DMS 273 (cell line): Measurements from ENCODE around the gene GANAB.
A peak's percentile ranks its signal among the peaks of the same experiment; 100 is the strongest.
"Not testable (repeated sequence)": the region's sequence is repeated elsewhere in the genome, so short reads cannot be mapped to it uniquely, and the experiment has no call there.

Experiments used
- DNase-seq: peaks from one replicate; lab custom pipeline; 2025; ENCODE audit not compliant: unreplicated experiment; lab: John Stamatoyannopoulos, UW

The GANAB gene

GRCh38 chr11:62645946-62646824 is at the start of gene GANAB:
TSS of gene GANAB (minus strand) at chr11:62646613. CDS start at chr11:62646599, 14 bp downstream.
- peak; percentile 98 for DNase-seq

GRCh38 chr11:62694455-62695167 is 48.2 kb upstream of the GANAB start:
- peak; percentile 84 for DNase-seq

- DNase-seq = not testable (repeated sequence)
Measured at GRCh38 chr11:62693624-62694023, 47.2 kb upstream of the GANAB start.

GRCh38 chr11:62689421-62690183 is 43.2 kb upstream of the GANAB start, which contains the start of gene LRRN4CL:
TSS of gene LRRN4CL (minus strand) at chr11:62689530. CDS start at chr11:62688508, 1,022 bp downstream.
- DNase-seq = peak; percentile 67

- no peak for DNase-seq
Measured at GRCh38 chr11:62688491-62688890, 42.1 kb upstream of the GANAB start.

- DNase-seq = no peak
Measured at GRCh38 chr11:62687508-62688396, 41.3 kb upstream of the GANAB start.

GRCh38 chr11:62682518-62682917 is 36.1 kb upstream of the GANAB start:
- no peak for DNase-seq

- DNase-seq = peak; percentile 79
Measured at GRCh38 chr11:62680825-62681240, 34.4 kb upstream of the GANAB start.

GRCh38 chr11:62678770-62679696 is 32.6 kb upstream of the GANAB start, which contains the start of gene UBXN1:
TSS of gene UBXN1 (minus strand) at chr11:62679073. CDS start at chr11:62678923, 150 bp downstream.
- peak; percentile 92 for DNase-seq

GRCh38 chr11:62678433-62678769 is 32.0 kb upstream of the GANAB start:
- DNase-seq = peak; percentile 53

GRCh38 chr11:62677714-62678113 is 31.3 kb upstream of the GANAB start:
- DNase-seq = no peak

GRCh38 chr11:62677156-62677555 is 30.7 kb upstream of the GANAB start:
- peak; percentile 40 for DNase-seq

GRCh38 chr11:62676698-62677097 is 30.3 kb upstream of the GANAB start:
- peak; percentile 64 for DNase-seq

GRCh38 chr11:62675415-62675814 is 29.0 kb upstream of the GANAB start:
- not testable (repeated sequence) for DNase-seq

GRCh38 chr11:62673196-62673525 is 26.7 kb upstream of the GANAB start:
- DNase-seq = no peak

- DNase-seq = peak; percentile 90
Measured at GRCh38 chr11:62671608-62672389, 25.4 kb upstream of the GANAB start, which contains the start of the genes LBHD1 and UQCC3. TSS of gene LBHD1 (minus strand) at chr11:62672267. CDS start at chr11:62670031, 2,236 bp downstream. TSS of gene UQCC3 (plus strand) at chr11:62671673. CDS start at chr11:62671746, 73 bp downstream.

GRCh38 chr11:62671236-62671607 is 24.8 kb upstream of the GANAB start:
- no peak for DNase-seq
